ENCODE data around the gene ANGPTL2.

Gene ANGPTL2

GRCh38 chr9:127168756-127169574, 46.5 kb upstream of the ANGPTL2 start:
- Histone ChIP-seq H3K4me1 (ENCODE audit: control insufficient read depth in 1 of 2, insufficient read depth in 1 of 2, low read depth in 1 of 2, low read length in 1 of 2) (peaks cover 0 to 9% of the 10 kb centered on the region in 2 experiments), H3K9me3 (no peaks in the 10 kb centered on the region), H3K36me3 (peaks cover 6% of the 10 kb centered on the region), H3K4me3 (ENCODE audit: low read depth in 1 of 2, low read length in 1 of 2) (no peak overlapping the region), H3K27ac (no peak overlapping the region), H3K27me3 (no peaks in the 10 kb centered on the region)
- TF ChIP-seq CTCF (IDR thresholded peaks at IDR 0.05): no peak

- Histone ChIP-seq H3K36me3 (peaks cover 6% of the 10 kb centered on the region), H3K9me3 (no peaks in the 10 kb centered on the region), H3K27me3 (no peaks in the 10 kb centered on the region), H3K4me1 (ENCODE audit: control insufficient read depth in 1 of 2, insufficient read depth in 1 of 2, low read depth in 1 of 2, low read length in 1 of 2) (peaks cover 0 to 3% of the 10 kb centered on the region in 2 experiments), H3K4me3 (ENCODE audit: low read depth in 1 of 2, low read length in 1 of 2) (no peak overlapping the region), H3K27ac (no peak overlapping the region)
- TF ChIP-seq CTCF (IDR thresholded peaks at IDR 0.05): no peak
Observed at GRCh38 chr9:127167560-127168326, 45.3 kb upstream of the ANGPTL2 start.

GRCh38 chr9:127166651-127167524, 44.5 kb upstream of the ANGPTL2 start:
- no peak for TF ChIP-seq CTCF (IDR thresholded peaks at IDR 0.05)
- H3K36me3 ChIP-seq: peaks cover 6% of the 10 kb centered on the region
- no peak overlapping the region for H3K27ac ChIP-seq
- no peaks in the 10 kb centered on the region for H3K27me3 ChIP-seq
- no peak overlapping the region for H3K4me3 ChIP-seq (ENCODE audit: low read depth in 1 of 2, low read length in 1 of 2)
- no peaks in the 10 kb centered on the region for H3K4me1 ChIP-seq (ENCODE audit: control insufficient read depth in 1 of 2, insufficient read depth in 1 of 2, low read depth in 1 of 2, low read length in 1 of 2)
- no peaks in the 10 kb centered on the region for H3K9me3 ChIP-seq

GRCh38 chr9:127166111-127166510, 43.7 kb upstream of the ANGPTL2 start:
- no peaks in the 10 kb centered on the region for H3K9me3 ChIP-seq

More at GRCh38 chr9:127166111-127166510, 43.7 kb upstream of the ANGPTL2 start:
- Histone ChIP-seq H3K36me3 (peaks cover 6% of the 10 kb centered on the region), H3K27ac (no peak overlapping the region), H3K4me3 (ENCODE audit: low read depth in 1 of 2, low read length in 1 of 2) (no peak overlapping the region), H3K4me1 (ENCODE audit: control insufficient read depth in 1 of 2, insufficient read depth in 1 of 2, low read depth in 1 of 2, low read length in 1 of 2) (no peaks in the 10 kb centered on the region), H3K27me3 (no peaks in the 10 kb centered on the region)
- no peak for TF ChIP-seq CTCF (IDR thresholded peaks at IDR 0.05)
